Natural killer cell (primary cell): Measurements from ENCODE around the gene BRPF3. TPM values are rescaled to one million over a fixed set of nuclear protein-coding genes. Genes with fewer than 3 reads are reported as not detected.
A peak's percentile ranks its signal among the peaks of the same experiment; 100 is the strongest.

Source experiments
- ATAC-seq, 3 donors: fragments of 150-1000 bp in 2 of 3; fragments of 200-7000 bp in 1 of 3; cut with Tn5 transposase; 1 replicate in 1 of 3; 2 replicates in 2 of 3; pipeline ENCODE4 v1.10.0; 2021; ENCODE audit warnings: mild to moderate bottlenecking in 2 of 3, moderate library complexity in 2 of 3
- DNase-seq, 2 donors: peaks; one replicate each; pipeline versions ENCODE4 v3.0.0 to v3.0.0-alpha.2; 2013 to 2021; ENCODE audit warnings: mixed read lengths in 1 of 2
- H3K27ac ChIP-seq: one replicate; pipeline ENCODE4 v1.5.1; 2013; ENCODE audit warnings: mild to moderate bottlenecking, low read length
- H3K27me3 ChIP-seq: one replicate; pipeline ENCODE4 v1.6.1; 2013; ENCODE audit warnings: low read length; ENCODE audit not compliant: control insufficient read depth, insufficient read depth
- H3K36me3 ChIP-seq: one replicate; pipeline ENCODE4 v1.6.1; 2013; ENCODE audit warnings: low read length; ENCODE audit not compliant: control insufficient read depth, insufficient read depth
- H3K4me1 ChIP-seq: one replicate; pipeline ENCODE4 v1.6.1; 2013; ENCODE audit warnings: low read length; ENCODE audit not compliant: control insufficient read depth, insufficient read depth
- H3K4me3 ChIP-seq: one replicate; pipeline ENCODE4 v1.5.1; 2013; ENCODE audit warnings: low read length
- H3K9me3 ChIP-seq: one replicate; pipeline ENCODE4 v1.6.1; 2013; ENCODE audit warnings: low read length; ENCODE audit not compliant: control insufficient read depth, insufficient read depth
- H3K27ac Mint-ChIP-seq, 2 donors: one replicate each; pipeline ENCODE4 v1.8.0; 2022; ENCODE audit warnings: mild to moderate bottlenecking in 2 of 2, mixed read lengths in 2 of 2, moderate library complexity in 1 of 2
- H3K27me3 Mint-ChIP-seq, 2 donors: one replicate each; pipeline ENCODE4 v1.8.0; 2022; ENCODE audit warnings: low read depth in 2 of 2, mixed read lengths in 2 of 2
- H3K36me3 Mint-ChIP-seq: one replicate; pipeline ENCODE4 v1.8.0; 2022; ENCODE audit warnings: mixed read lengths
- H3K4me1 Mint-ChIP-seq, 2 donors: one replicate each; pipeline ENCODE4 v1.8.0; 2022; ENCODE audit warnings: mixed read lengths in 2 of 2
- H3K4me3 Mint-ChIP-seq: one replicate; pipeline ENCODE4 v1.8.0; 2022; ENCODE audit warnings: mild to moderate bottlenecking, moderate library complexity, mixed read lengths
- H3K9me3 Mint-ChIP-seq, 2 donors: one replicate each; pipeline ENCODE4 v1.8.0; 2022; ENCODE audit warnings: mixed read lengths in 2 of 2
- WGBS: methylation state at CpG from one replicate; pipeline ENCODE4 v1.1.7; 2013; ENCODE audit warnings: missing lambda C conversion rate; ENCODE audit not compliant: insufficient coverage; 5-methylcytosine and 5-hydroxymethylcytosine counted together
- intact Hi-C: fragments of 100-400 bp; cut with micrococcal nuclease; formaldehyde crosslinking; loops from one replicate; pipeline ENCODE4 v1.14.2; 2022
- total RNA-seq, 4 donors: library from RNA; stranded (reverse); fragments of 120-200 nt in 1 of 4; gene quantifications; one replicate each; pipeline versions ENCODE4 v1.2.3 to v1.2.4, GENCODE V29; 2013 to 2022
- TF ChIP-seq, protein P1 (sequence below): fragments of 200-600 bp; IDR thresholded peaks from one replicate; pipeline ENCODE4 v1.8.0; 2022; ENCODE audit warnings: antibody characterized with exemption

BRPF3 gene
- total RNA-seq, 3 donors from 2014 or later (not counting 1 experiment from before 2014, with no cell fraction given) = 46.0 to 58.5 (median 57.4) TPM

DNA sequence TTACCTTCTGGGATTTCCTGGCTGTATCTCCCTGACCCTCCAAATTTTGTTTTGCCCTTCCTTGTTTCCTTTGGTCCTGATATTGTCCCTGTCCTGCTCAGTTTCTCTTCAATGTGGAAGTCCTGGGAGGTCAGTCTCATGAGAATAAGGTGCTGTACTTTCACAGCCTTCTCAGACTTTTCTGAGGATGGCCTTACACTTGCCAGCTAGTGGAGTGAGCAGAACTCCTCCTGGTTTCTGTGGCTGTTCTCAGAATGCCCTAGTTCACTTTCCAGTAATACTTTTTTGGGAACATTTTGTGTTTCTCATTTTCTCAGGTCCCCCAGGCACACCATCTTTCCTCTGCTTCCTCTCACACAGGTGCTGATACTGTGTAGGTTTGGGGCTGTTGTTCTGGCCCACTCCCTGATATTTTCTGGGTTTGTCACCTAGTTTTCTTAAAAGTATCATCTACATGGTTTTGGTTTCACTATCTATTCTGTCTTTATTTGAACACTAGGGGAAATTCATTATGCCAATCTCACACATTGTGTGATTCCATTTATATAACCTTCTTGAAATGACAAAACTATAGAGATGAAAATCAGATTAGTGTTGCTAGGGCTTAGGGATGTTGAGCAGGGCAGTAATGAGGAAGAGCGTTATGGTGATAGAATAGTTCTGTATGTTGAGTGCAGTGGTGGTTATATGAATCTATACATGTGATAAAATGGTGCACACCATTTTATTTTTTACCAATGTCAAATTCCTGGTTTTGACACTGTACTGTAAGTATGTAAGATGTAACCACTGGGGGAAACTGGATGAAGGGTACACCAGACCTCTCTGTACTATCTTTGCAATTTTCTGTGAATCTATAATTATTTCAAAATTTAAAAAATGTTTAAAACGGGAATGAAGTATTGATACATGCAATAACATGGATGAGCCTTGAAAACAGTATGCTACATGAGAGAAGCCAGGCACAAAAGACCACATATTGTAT is 27.2 kb upstream of the BRPF3 start:
- H3K27ac Mint-ChIP-seq = peak overlapping the region; percentile 80 to 93
- Histone ChIP-seq H3K27ac (peak overlapping the region; percentile 72), H3K4me1 (peaks cover 12% of the 10 kb centered on the region), H3K9me3 (no peaks in the 10 kb centered on the region), H3K36me3 (no peaks in the 10 kb centered on the region), H3K4me3 (no peak overlapping the region), H3K27me3 (no peaks in the 10 kb centered on the region)
- peak overlapping the region; percentile 28 for H3K4me3 Mint-ChIP-seq
- ATAC-seq (peak; percentile 75 to 79 (median 79)), DNase-seq (no peak)
- intact Hi-C loops = no loop called here
- TF ChIP-seq, protein P1, sequence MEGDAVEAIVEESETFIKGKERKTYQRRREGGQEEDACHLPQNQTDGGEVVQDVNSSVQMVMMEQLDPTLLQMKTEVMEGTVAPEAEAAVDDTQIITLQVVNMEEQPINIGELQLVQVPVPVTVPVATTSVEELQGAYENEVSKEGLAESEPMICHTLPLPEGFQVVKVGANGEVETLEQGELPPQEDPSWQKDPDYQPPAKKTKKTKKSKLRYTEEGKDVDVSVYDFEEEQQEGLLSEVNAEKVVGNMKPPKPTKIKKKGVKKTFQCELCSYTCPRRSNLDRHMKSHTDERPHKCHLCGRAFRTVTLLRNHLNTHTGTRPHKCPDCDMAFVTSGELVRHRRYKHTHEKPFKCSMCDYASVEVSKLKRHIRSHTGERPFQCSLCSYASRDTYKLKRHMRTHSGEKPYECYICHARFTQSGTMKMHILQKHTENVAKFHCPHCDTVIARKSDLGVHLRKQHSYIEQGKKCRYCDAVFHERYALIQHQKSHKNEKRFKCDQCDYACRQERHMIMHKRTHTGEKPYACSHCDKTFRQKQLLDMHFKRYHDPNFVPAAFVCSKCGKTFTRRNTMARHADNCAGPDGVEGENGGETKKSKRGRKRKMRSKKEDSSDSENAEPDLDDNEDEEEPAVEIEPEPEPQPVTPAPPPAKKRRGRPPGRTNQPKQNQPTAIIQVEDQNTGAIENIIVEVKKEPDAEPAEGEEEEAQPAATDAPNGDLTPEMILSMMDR = no peak
- no peaks in the 10 kb centered on the region for H3K27me3 Mint-ChIP-seq
- peaks cover 25 to 29% of the 10 kb centered on the region in 2 donors for H3K4me1 Mint-ChIP-seq
- H3K36me3 Mint-ChIP-seq = no peaks in the 10 kb centered on the region
- WGBS = 92% methylated on average over 2 of the region's 2 CpGs
- H3K9me3 Mint-ChIP-seq = peaks cover 0 to 2% of the 10 kb centered on the region in 2 donors

DNA sequence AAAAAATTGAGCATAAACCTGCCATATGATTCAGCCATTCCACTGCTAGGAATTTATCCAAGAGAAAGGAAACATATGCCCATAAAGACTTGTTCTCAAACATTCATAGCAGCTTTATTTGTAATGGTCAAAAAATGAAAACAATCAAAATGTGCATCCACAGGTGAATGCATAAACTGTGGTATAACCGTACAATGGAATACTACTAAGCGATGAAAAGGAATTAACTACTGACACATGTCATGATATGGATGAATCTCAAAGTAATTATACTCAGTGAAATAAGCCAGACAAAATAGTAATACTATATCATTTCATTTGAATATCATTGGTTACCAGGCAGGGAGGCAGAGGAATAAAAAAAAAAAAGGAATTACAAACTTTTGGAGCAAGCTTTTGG is 25.8 kb upstream of the BRPF3 start:
- no peaks in the 10 kb centered on the region for H3K9me3 ChIP-seq
- H3K36me3 Mint-ChIP-seq = no peaks in the 10 kb centered on the region
- peaks cover 25 to 29% of the 10 kb centered on the region in 2 donors for H3K4me1 Mint-ChIP-seq
- no peak overlapping the region for H3K4me3 Mint-ChIP-seq
- no peaks in the 10 kb centered on the region for H3K27me3 Mint-ChIP-seq
- no peak for DNase-seq
- WGBS = no CpG with 5 or more reads among the region's 2 CpGs
- H3K27ac ChIP-seq = no peak overlapping the region
- H3K36me3 ChIP-seq = no peaks in the 10 kb centered on the region
- intact Hi-C loops = no loop called here
- peaks cover 12% of the 10 kb centered on the region for H3K4me1 ChIP-seq
- no peak overlapping the region for H3K27ac Mint-ChIP-seq
- TF ChIP-seq, protein P1 = no peak
- no peaks in the 10 kb centered on the region for H3K27me3 ChIP-seq
- ATAC-seq = no peak
- H3K9me3 Mint-ChIP-seq = peaks cover 0 to 2% of the 10 kb centered on the region in 2 donors
- H3K4me3 ChIP-seq = no peak overlapping the region

DNA sequence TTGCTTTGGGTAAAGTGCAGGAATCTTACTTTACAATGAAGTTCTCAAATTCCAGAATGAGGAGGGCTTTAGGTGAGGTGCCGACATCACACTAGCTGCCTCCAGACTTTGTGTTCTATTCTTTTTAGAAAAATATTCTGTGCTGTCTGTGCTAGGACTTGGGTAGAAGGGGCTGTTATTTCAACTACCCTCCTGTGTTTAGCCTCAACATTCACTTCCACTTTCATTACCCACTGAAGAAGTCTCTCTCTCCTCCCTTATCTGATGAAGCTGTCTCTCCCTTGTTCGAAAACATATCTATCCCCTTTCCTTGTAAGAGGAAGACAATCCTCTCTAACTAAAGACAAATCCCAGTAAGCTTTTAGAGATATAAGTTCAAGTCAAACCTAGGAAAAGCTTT is 25.0 kb upstream of the BRPF3 start:
- Mint-ChIP-seq H3K27ac (peak overlapping the region; percentile 52 to 61), H3K4me3 (peak overlapping the region; percentile 26)
- peak; percentile 62 to 81 (median 70) for ATAC-seq

More for the DNA sequence above, 25.0 kb upstream of the BRPF3 start:
- TF ChIP-seq, protein P1 = no peak
- Mint-ChIP-seq H3K27me3 (no peaks in the 10 kb centered on the region), H3K36me3 (no peaks in the 10 kb centered on the region), H3K4me1 (peaks cover 25 to 29% of the 10 kb centered on the region in 2 donors), H3K9me3 (peaks cover 0 to 2% of the 10 kb centered on the region in 2 donors)
- no peaks in the 10 kb centered on the region for H3K9me3 ChIP-seq
- H3K27me3 ChIP-seq = no peaks in the 10 kb centered on the region
- H3K4me3 ChIP-seq = no peak overlapping the region
- intact Hi-C loops = no loop called here
- 33% methylated on average over 1 of the region's 2 CpGs for WGBS
- peak in 1 of 2 donors; percentile 9 for DNase-seq
- peaks cover 12% of the 10 kb centered on the region for H3K4me1 ChIP-seq
- H3K27ac ChIP-seq = no peak overlapping the region
- no peaks in the 10 kb centered on the region for H3K36me3 ChIP-seq
